H1 (cell line): ENCODE results near the gene CD300LB. TPM values are rescaled to one million over a fixed set of nuclear protein-coding genes. Genes with fewer than 3 reads are reported as not detected.

Experiments
- CTCF ChIA-PET: fragments of 300-600 bp; sonication (Branson Sonifier 250); formaldehyde crosslinking; loops from one replicate; lab custom pipeline; 2021; ENCODE audit not compliant: partially characterized antibody; lab: Charles Lee
- POLR2A ChIA-PET: fragments of 300-600 bp; sonication (Branson Sonifier 250); formaldehyde crosslinking; loops from one replicate; lab custom pipeline; 2021; ENCODE audit warnings: inconsistent platforms; ENCODE audit not compliant: partially characterized antibody; lab: Charles Lee
- DNase-seq, 2 experiments: peaks; one replicate each; pipeline versions ENCODE4 v3.0.0 to v3.0.0-alpha.2; 2010 to 2022; ENCODE audit warnings: low spot score in 2 of 2, low read depth in 1 of 2, mixed read lengths in 1 of 2
- FAIRE-seq: peaks from 2 replicates; lab custom pipeline; 2011; peaks lifted over from hg19 to GRCh38; lab: Jason Lieb, UNC
- H2AFZ ChIP-seq: 2 replicates; pipeline ENCODE4 v1.8.1; 2012; ENCODE audit warnings: low read length, inconsistent platforms
- H2AK5ac ChIP-seq: 2 replicates; pipeline ENCODE4 v1.6.1; 2013; ENCODE audit warnings: low read depth, low read length
- H2BK120ac ChIP-seq: replicated peaks from 2 replicates; pipeline ENCODE3; 2013; ENCODE audit warnings: low read depth, low read length, inconsistent platforms
- H2BK12ac ChIP-seq: 2 replicates; pipeline ENCODE4 v1.6.1; 2013; ENCODE audit warnings: low read depth, low read length
- H2BK15ac ChIP-seq: 2 replicates; pipeline ENCODE4 v1.6.1; 2013; ENCODE audit warnings: low read length
- H2BK20ac ChIP-seq: 2 replicates; pipeline ENCODE4 v1.6.1; 2013; ENCODE audit warnings: low read length
- H2BK5ac ChIP-seq: 2 replicates; pipeline ENCODE4 v1.6.1; 2013; ENCODE audit warnings: low read depth, low read length
- H3K14ac ChIP-seq: 2 replicates; pipeline ENCODE4 v1.6.1; 2013; ENCODE audit warnings: inconsistent platforms; ENCODE audit not compliant: insufficient read length
- H3K18ac ChIP-seq: 2 replicates; pipeline ENCODE4 v1.6.1; 2013; ENCODE audit warnings: low read length; ENCODE audit errors: extremely low read depth
- H3K23ac ChIP-seq: 2 replicates; pipeline ENCODE4 v1.6.1; 2013; ENCODE audit warnings: inconsistent platforms; ENCODE audit not compliant: insufficient read length
- H3K23me2 ChIP-seq: 2 replicates; pipeline ENCODE4 v1.6.1; 2013; ENCODE audit warnings: low read depth, low read length
- H3K27ac ChIP-seq: 2 replicates; pipeline ENCODE4 v1.6.1; 2011; ENCODE audit warnings: low read depth, low read length, inconsistent platforms
- H3K27me3 ChIP-seq, 4 experiments: replicated peaks in 1 of 4; 1 replicate in 1 of 4; 2 replicates in 3 of 4; pipeline versions ENCODE4 v1.6.1 to v1.8.1; 2011 to 2013; ENCODE audit warnings: low read length in 3 of 4, mild to moderate bottlenecking in 3 of 4, inconsistent platforms in 2 of 4, mixed read lengths in 2 of 4, moderate library complexity in 1 of 4; ENCODE audit not compliant: control insufficient read depth in 3 of 4, insufficient read depth in 3 of 4; ENCODE audit errors: extremely low read depth in 1 of 4
- H3K36me3 ChIP-seq, 4 experiments: 2 replicates each; pipeline versions ENCODE4 v1.6.1 to v1.8.1; 2011 to 2013; ENCODE audit warnings: mild to moderate bottlenecking in 4 of 4, low read length in 3 of 4, moderate library complexity in 2 of 4, control low read depth in 1 of 4, inconsistent platforms in 1 of 4; ENCODE audit not compliant: insufficient read depth in 4 of 4, control insufficient read depth in 2 of 4
- H3K4ac ChIP-seq: replicated peaks from 2 replicates; pipeline ENCODE3; 2013; ENCODE audit warnings: low read length, low read depth, mixed read lengths, inconsistent platforms; ENCODE audit not compliant: insufficient read length
- H3K4me1 ChIP-seq, 4 experiments: replicated peaks in 1 of 4; 1 replicate in 1 of 4; 2 replicates in 3 of 4; pipeline versions ENCODE4 v1.6.1 to v1.8.1; 2011 to 2013; ENCODE audit warnings: low read length in 3 of 4, inconsistent platforms in 2 of 4, mixed read lengths in 1 of 4; ENCODE audit not compliant: insufficient read depth in 4 of 4, control insufficient read depth in 3 of 4
- H3K4me2 ChIP-seq, 2 experiments: 2 replicates each; pipeline versions ENCODE4 v1.6.1 to v1.8.1; 2011 to 2013; ENCODE audit warnings: low read depth in 2 of 2, low read length in 2 of 2, control low read depth in 1 of 2, inconsistent platforms in 1 of 2, mild to moderate bottlenecking in 1 of 2; ENCODE audit not compliant: insufficient read depth in 1 of 2
- H3K4me3 ChIP-seq, 4 experiments: fragments of 200-600, 300-600 bp in 1 of 4; sonication (generic), shearing (Covaris generic), sonication (Bioruptor Twin) in 1 of 4; 2 replicates each; pipeline versions ENCODE4 v1.5.1 to v1.8.1; 2011 to 2016; ENCODE audit warnings: low read length in 4 of 4, low read depth in 3 of 4, control low read depth in 2 of 4, inconsistent platforms in 2 of 4, mild to moderate bottlenecking in 2 of 4, mixed read lengths in 1 of 4, moderate library complexity in 1 of 4; ENCODE audit not compliant: insufficient read depth in 2 of 4; ENCODE audit errors: extremely low read depth in 1 of 4
- H3K56ac ChIP-seq: replicated peaks from 2 replicates; pipeline ENCODE3; 2013; ENCODE audit warnings: low read depth, mild to moderate bottlenecking, mixed read lengths, low read length, inconsistent platforms; ENCODE audit not compliant: insufficient read length
- H3K79me1 ChIP-seq: 2 replicates; pipeline ENCODE4 v1.6.1; 2013; ENCODE audit warnings: low read depth, low read length, control low read depth
- H3K79me2 ChIP-seq, 2 experiments: 2 replicates each; pipeline versions ENCODE4 v1.6.1 to v1.8.1; 2012 to 2013; ENCODE audit warnings: low read length in 2 of 2, mild to moderate bottlenecking in 2 of 2, inconsistent platforms in 1 of 2; ENCODE audit not compliant: insufficient read depth in 2 of 2, control insufficient read depth in 1 of 2
- H3K9ac ChIP-seq, 4 experiments: replicated peaks in 1 of 4; 1 replicate in 1 of 4; 2 replicates in 3 of 4; pipeline versions ENCODE4 v1.6.1 to v1.8.1; 2011 to 2013; ENCODE audit warnings: low read depth in 3 of 4, low read length in 3 of 4, control low read depth in 2 of 4, mild to moderate bottlenecking in 2 of 4, moderate library complexity in 2 of 4, inconsistent platforms in 1 of 4; ENCODE audit errors: extremely low read depth in 1 of 4
- H3K9me3 ChIP-seq, 2 experiments: 2 replicates each; pipeline versions ENCODE4 v1.6.1 to v1.8.1; 2012 to 2013; ENCODE audit warnings: mild to moderate bottlenecking in 2 of 2, moderate library complexity in 2 of 2, control low read depth in 1 of 2, inconsistent platforms in 1 of 2, low read depth in 1 of 2, low read length in 1 of 2, mixed read lengths in 1 of 2; ENCODE audit not compliant: insufficient read depth in 2 of 2
- H4K20me1 ChIP-seq, 2 experiments: replicated peaks in 1 of 2; 2 replicates each; pipeline versions ENCODE3 to v1.8.1; 2011 to 2013; ENCODE audit warnings: inconsistent platforms in 2 of 2, low read length in 2 of 2, mild to moderate bottlenecking in 1 of 2; ENCODE audit not compliant: insufficient read depth in 2 of 2, control insufficient read depth in 1 of 2
- H4K5ac ChIP-seq: 2 replicates; pipeline ENCODE4 v1.6.1; 2013; ENCODE audit warnings: low read length, low read depth, mixed read lengths, inconsistent platforms; ENCODE audit not compliant: insufficient read length
- H4K8ac ChIP-seq: 2 replicates; pipeline ENCODE4 v1.8.0; 2013; ENCODE audit warnings: mild to moderate bottlenecking, moderate library complexity, low read length, inconsistent platforms; ENCODE audit not compliant: insufficient read depth; ENCODE audit errors: extremely low read depth
- H4K91ac ChIP-seq: replicated peaks from 2 replicates; pipeline ENCODE3; 2013; ENCODE audit warnings: low read length, mixed read lengths, inconsistent platforms; ENCODE audit not compliant: insufficient read length
- BRCA1 ChIP-seq: IDR thresholded peaks from 2 replicates; pipeline ENCODE4 v1.6.1; 2012; ENCODE audit warnings: low read depth, low read length, improper control_type of control experiment
- EZH2 ChIP-seq: fragments of 200-600 bp; sonication (generic); IDR thresholded peaks from 2 replicates; pipeline ENCODE4 v1.7.1; 2012; ENCODE audit warnings: low read depth, mild to moderate bottlenecking, moderate library complexity, low read length, inconsistent platforms; ENCODE audit not compliant: severe bottlenecking
- FOSL1 ChIP-seq: IDR thresholded peaks from 2 replicates; pipeline ENCODE4 v1.6.1; 2011; ENCODE audit warnings: mild to moderate bottlenecking, low read depth, low read length, moderate library complexity; ENCODE audit not compliant: insufficient read depth
- NRF1 ChIP-seq: IDR thresholded peaks from 2 replicates; pipeline ENCODE4 v1.6.1; 2011; ENCODE audit warnings: mild to moderate bottlenecking, low read depth, low read length, improper control_type of control experiment
- RAD21 ChIP-seq, 2 experiments: IDR thresholded peaks in 1 of 2; conservative IDR thresholded peaks in 1 of 2; 2 replicates each; pipeline ENCODE4 v1.6.1; 2011; ENCODE audit warnings: low read depth in 2 of 2, low read length in 2 of 2, improper control_type of control experiment in 1 of 2, inconsistent platforms in 1 of 2, mild to moderate bottlenecking in 1 of 2, moderate library complexity in 1 of 2
- RXRA ChIP-seq: IDR thresholded peaks from 2 replicates; pipeline ENCODE4 v1.6.1; 2011; ENCODE audit warnings: low read depth, mild to moderate bottlenecking, low read length, moderate library complexity; ENCODE audit not compliant: insufficient read depth
- SRF ChIP-seq: IDR thresholded peaks from 2 replicates; pipeline ENCODE4 v1.6.1; 2011; ENCODE audit warnings: mild to moderate bottlenecking, low read depth, low read length, moderate library complexity
- TAF1 ChIP-seq: IDR thresholded peaks from 2 replicates; pipeline ENCODE4 v1.6.1; 2011; ENCODE audit warnings: mild to moderate bottlenecking, low read depth, low read length
- TBP ChIP-seq: IDR thresholded peaks from 2 replicates; pipeline ENCODE4 v1.6.1; 2011; ENCODE audit warnings: low read depth, low read length, improper control_type of control experiment
- TCF12 ChIP-seq: IDR thresholded peaks from 2 replicates; pipeline ENCODE4 v1.6.1; 2011; ENCODE audit warnings: low read depth, mild to moderate bottlenecking, low read length
- WGBS, 2 experiments: shearing (Covaris generic) in 1 of 2; methylation state at CpG; one replicate each; pipeline versions ENCODE4 v1.1.6 to v1.1.7; 2013 to 2015; ENCODE audit warnings: low lambda C conversion rate in 2 of 2, mixed read lengths in 2 of 2, inconsistent platforms in 1 of 2, low coverage in 1 of 2, missing lambda C conversion rate in 1 of 2; ENCODE audit not compliant: insufficient replicate concordance in 2 of 2, insufficient coverage in 1 of 2, insufficient read length in 1 of 2; ENCODE audit errors: extremely low coverage in 1 of 2, missing lambda C conversion rate in 1 of 2; 5-methylcytosine and 5-hydroxymethylcytosine counted together
- polyA plus RNA-seq, 7 experiments: library from polyadenylated mRNA; depleted of rRNA in 3 of 7; stranded (reverse) in 5 of 7; unstranded in 2 of 7; fragments of >200 nt in 5 of 7; fragments of 200-250 nt in 2 of 7; gene quantifications; 1 replicate in 5 of 7; 2 replicates in 1 of 7; 4 replicates in 1 of 7; pipeline versions ENCODE4 v1.2.1 to v1.2.3, GENCODE V29; 2011 to 2013; ENCODE audit warnings: missing spikeins in 2 of 7, mixed read lengths in 2 of 7
- total RNA-seq: library from RNA; stranded (reverse); fragmentation: NEBNext Ultra II Directional; extraction: Animal tissue kit (Norgen Biotek cat#: 25700); gene quantifications from 2 replicates; pipeline ENCODE4 v1.2.1, GENCODE V29; 2021
- TF ChIP-seq, protein P1 (sequence below), 3 experiments: IDR thresholded peaks; 1 replicate in 2 of 3; 2 replicates in 1 of 3; pipeline versions ENCODE4 v1.5.1 to v1.6.1; 2011; ENCODE audit warnings: low read length in 3 of 3, mild to moderate bottlenecking in 3 of 3, inconsistent platforms in 2 of 3, low read depth in 1 of 3, moderate library complexity in 1 of 3; ENCODE audit not compliant: insufficient read depth in 1 of 3; ENCODE audit errors: control extremely low read depth in 1 of 3

Gene CD300LB
- total and polyA plus RNA-seq, 2 of the 8 experiments (the other 6 are each of a cell fraction or from before 2014, with no cell fraction given), result not detected

DNA sequence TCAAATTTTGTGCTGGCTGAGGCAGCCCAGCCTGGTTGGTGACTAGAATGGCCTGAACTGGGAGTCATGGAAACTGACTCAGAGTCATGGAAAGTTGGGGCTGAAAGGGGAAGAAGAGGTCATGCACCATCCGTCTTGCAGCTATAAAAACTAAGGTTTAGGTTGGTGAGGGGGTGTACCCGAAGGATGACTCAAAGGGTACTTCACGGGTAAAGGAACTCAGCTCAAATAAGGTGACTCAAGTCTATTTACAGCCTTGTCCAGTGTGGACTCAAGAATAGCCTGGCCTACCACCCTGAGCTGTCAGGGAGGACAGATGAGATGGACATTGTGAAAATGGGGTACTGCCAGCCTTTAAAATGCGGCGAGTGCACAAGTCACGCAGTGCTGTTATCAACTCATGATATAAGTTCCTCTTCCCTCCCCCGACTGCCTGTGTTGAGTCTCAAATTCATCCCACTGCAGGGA lies 18.6 kb downstream of the CD300LB start:
- Histone ChIP-seq H3K56ac (no peak overlapping the region), H3K23ac (no peak overlapping the region), H2AFZ (no peak overlapping the region), H2BK15ac (no peak overlapping the region), H3K79me2 (no peaks in the 10 kb centered on the region), H3K79me1 (no peaks in the 10 kb centered on the region), H3K23me2 (peaks cover 2% of the 10 kb centered on the region; the same call in 1 of the 2 replicates), H3K18ac (no peak overlapping the region), H3K27me3 (peaks cover 0 to 2% (median 0%) of the 10 kb centered on the region in 4 experiments; a peak in 1 of 7 replicates), H4K5ac (no peak overlapping the region), H4K20me1 (no peaks in the 10 kb centered on the region), H3K14ac (no peak overlapping the region), H2BK5ac (no peak overlapping the region), H3K36me3 (no peaks in the 10 kb centered on the region), H2AK5ac (no peak overlapping the region), H4K91ac (no peak overlapping the region), H3K4me2 (no peak overlapping the region), H3K4me1 (no peaks in the 10 kb centered on the region), H2BK12ac (no peak overlapping the region), H3K4me3 (no peak overlapping the region), H3K4ac (no peak overlapping the region), H3K9me3 (peaks cover 9 to 18% of the 10 kb centered on the region in 2 experiments), H2BK20ac (no peak overlapping the region), H3K9ac (no peak overlapping the region), H2BK120ac (no peak overlapping the region), H4K8ac (no peak overlapping the region), H3K27ac (no peak overlapping the region)
- ChIA-PET POLR2A (interaction anchor here (1.4 kb wide), 1 partner anchor 14 kb away, joined by 3 read pairs; no protein-coding TSS in a partner anchor), CTCF (interaction anchor here (0.6 to 1.7 kb wide), 8 partner anchors 10 to 149 kb away, joined by 3 to 7 read pairs (median 3); partner anchors contain the start of gene GPR142)
- no peak for FAIRE-seq
- 94% methylated on average over 7 of the region's 7 CpGs; no CpG with 5 or more reads in 1 of the 2 experiments for WGBS, 2 experiments
- no peak for DNase-seq
- TF ChIP-seq SRF (no peak), TAF1 (no peak), TBP (no peak), NRF1 (no peak), RAD21 (IDR thresholded peaks at IDR 0.05 in 1 of 2, conservative IDR thresholded peaks at IDR 0.05 in 1 of 2; ENCODE audit: low read depth in 2 of 2, low read length in 2 of 2) (no peak), FOSL1 (no peak), EZH2 (no peak), RXRA (no peak), BRCA1 (no peak), TCF12 (no peak)
- TF ChIP-seq, protein P1, sequence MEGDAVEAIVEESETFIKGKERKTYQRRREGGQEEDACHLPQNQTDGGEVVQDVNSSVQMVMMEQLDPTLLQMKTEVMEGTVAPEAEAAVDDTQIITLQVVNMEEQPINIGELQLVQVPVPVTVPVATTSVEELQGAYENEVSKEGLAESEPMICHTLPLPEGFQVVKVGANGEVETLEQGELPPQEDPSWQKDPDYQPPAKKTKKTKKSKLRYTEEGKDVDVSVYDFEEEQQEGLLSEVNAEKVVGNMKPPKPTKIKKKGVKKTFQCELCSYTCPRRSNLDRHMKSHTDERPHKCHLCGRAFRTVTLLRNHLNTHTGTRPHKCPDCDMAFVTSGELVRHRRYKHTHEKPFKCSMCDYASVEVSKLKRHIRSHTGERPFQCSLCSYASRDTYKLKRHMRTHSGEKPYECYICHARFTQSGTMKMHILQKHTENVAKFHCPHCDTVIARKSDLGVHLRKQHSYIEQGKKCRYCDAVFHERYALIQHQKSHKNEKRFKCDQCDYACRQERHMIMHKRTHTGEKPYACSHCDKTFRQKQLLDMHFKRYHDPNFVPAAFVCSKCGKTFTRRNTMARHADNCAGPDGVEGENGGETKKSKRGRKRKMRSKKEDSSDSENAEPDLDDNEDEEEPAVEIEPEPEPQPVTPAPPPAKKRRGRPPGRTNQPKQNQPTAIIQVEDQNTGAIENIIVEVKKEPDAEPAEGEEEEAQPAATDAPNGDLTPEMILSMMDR (IDR thresholded peaks at IDR 0.05; ENCODE audit: control extremely low read depth in 1 of 3, insufficient read depth in 1 of 3, low read depth in 1 of 3, low read length in 3 of 3), result no peak
